Activated CD4-positive, alpha-beta T cell treated with anti-CD3 and anti-CD28 coated beads, Interleukin-2, amount 50 U/mL, for 4 hours (primary cell): Measurements from ENCODE around the gene BUB1B.
A peak's percentile ranks its signal among the peaks of the same experiment; 100 is the strongest.
"Not testable (repeated sequence)": the region's sequence is repeated elsewhere in the genome, so short reads cannot be mapped to it uniquely, and the experiment has no call there.

ENCODE experiments used
- DNase-seq, 2 experiments: peaks; one replicate each; pipeline ENCODE4 v3.0.0-alpha.2; 2020

Gene BUB1B

DNA sequence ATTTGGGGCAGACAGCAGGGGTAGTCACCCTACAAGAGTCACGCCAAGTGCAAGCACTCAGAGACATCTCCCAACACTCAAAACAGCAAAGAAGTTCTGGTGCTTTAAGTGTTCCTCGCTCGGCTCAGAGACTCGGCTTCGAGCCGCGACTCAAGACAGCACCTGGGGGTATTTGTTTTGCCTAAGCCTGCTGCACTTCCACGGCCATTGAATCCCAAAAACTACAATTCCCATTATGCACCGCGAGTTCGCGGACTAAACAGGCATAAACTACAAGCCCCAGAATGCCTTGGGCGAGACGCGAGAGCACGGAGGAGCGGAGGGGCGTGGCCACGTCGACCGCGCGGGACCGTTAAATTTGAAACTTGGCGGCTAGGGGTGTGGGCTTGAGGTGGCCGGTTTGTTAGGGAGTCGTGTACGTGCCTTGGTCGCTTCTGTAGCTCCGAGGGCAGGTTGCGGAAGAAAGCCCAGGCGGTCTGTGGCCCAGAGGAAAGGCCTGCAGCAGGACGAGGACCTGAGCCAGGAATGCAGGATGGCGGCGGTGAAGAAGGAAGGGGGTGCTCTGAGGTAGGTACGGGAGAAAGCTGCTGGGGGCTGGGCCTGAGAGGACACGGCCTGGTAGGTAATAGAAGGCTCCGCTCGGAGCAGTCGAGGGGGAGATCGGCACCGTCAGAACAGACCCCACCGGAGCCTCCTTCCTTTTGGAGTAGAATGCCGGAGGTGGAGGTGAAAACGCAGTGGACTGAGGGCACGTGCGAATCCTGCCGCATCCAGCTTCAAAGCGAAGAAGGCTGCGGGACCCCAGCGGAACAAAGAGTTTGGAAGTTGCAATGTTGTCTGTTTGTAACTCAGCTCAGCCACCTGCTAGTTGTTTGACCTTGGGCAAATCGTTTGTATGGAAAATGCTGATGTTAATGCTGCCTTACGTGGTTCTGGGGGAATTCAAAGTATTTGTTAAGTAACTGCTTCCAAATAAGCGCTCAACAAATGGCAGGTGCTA lies at the start of gene BUB1B:
Gene BUB1B (plus strand): TSS at position 381 of the 1,000 bp plus-strand sequence. CDS start 152 bp downstream, at position 533.
- peak; percentile 89 for DNase-seq

DNA sequence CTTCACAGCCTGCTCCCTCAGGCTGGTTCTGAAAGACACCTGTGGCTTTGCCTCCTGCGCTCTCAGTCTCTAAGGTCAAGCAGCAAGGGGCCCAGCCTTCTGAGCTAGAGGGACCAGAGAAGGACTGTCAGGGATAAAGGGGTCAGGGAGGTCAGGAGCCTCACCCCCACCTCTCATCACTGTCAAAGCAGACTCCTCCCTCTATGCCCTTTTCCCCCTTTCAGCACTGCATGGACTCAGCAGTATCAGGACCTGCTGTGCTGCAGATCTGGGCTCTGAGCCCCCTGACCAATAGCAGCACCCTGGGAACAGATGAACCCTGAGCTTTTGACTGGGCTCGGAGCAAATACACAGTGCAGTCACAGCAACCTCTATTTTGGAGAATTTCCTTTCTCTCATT lies 49.0 kb upstream of the BUB1B start:
- no peak for DNase-seq

DNA sequence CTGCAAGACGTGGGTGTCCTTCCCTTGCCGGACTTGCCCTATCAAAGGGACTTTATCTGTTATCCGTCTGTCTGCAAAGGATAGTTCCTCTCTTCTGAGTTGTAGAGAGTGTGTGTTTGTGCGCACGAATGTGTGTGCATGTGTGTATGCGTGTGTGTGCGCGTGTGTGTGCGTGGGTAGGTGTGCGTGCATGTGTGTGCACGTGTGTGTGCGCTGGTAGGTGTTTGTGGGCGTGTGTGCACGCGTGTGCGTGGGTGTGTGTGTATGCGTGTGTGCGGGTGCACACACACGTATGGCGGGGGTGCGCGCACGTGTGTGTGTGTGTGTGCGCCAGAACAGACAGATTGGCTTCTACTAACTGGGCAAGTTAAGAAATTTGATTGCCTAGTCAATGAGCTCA lies 48.1 kb upstream of the BUB1B start:
- no peak for DNase-seq

GRCh38 chr15:40114218-40114617 lies 46.7 kb upstream of the BUB1B start:
- no peak for DNase-seq

DNA sequence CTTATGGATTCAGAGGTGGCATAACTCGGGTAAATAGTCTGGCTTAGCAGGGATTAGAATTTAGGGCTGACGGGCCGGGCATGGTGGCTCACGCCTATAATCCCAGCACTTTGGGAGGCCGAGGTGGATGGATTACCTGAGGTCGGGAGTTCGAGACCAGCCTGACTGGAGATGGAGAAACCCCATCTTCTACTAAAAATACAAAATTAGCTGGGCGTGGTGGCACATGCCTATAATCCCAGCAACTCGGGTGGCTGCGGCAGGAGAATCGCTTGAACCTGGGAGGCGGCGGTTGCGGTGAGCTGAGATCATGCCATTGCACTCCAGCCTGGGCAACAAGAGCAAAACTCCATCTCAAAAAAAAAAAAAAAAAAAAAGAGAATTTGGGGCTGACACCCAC lies 45.8 kb upstream of the BUB1B start:
- DNase-seq = not testable (repeated sequence)

DNA sequence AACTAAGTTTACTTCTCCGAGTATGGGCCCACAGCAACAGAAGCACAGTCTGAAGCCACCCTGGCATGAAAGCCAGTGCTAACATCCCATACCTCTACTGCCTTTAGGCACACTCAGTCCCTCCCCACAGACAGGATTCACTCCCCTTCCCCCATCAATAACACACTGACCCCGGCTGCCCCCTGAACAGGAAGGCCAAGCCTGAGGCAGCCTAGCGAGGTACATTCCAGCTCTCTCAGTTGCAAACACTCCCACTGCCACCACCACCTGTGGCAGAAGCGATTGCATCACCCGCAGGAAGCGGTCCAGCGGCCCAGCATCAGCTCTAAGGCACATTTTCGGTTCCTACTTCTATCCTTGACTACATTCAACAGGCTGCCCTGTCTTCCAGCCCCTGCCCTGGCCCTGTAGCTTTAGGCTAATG lies 45.2 kb upstream of the BUB1B start:
- no peak for DNase-seq

DNA sequence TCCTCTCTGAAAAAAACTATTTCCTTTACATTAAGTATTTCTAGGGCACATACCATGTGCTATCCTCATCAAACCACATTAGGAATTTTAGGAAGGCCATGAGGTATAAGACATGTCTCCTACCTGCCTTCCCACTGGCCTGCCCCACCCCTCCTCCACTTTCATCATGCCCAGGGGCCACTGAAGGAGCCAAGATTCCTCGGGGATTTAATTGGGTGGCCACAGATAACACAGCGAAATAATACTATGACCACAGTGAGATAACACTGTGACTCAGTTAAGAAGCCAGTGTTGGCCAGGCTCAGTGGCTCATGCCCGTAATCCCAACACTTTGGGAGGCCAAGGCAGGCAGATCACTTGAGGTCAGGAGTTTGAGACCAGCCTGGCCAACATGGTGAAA lies 42.4 kb upstream of the BUB1B start:
- no peak for DNase-seq

DNA sequence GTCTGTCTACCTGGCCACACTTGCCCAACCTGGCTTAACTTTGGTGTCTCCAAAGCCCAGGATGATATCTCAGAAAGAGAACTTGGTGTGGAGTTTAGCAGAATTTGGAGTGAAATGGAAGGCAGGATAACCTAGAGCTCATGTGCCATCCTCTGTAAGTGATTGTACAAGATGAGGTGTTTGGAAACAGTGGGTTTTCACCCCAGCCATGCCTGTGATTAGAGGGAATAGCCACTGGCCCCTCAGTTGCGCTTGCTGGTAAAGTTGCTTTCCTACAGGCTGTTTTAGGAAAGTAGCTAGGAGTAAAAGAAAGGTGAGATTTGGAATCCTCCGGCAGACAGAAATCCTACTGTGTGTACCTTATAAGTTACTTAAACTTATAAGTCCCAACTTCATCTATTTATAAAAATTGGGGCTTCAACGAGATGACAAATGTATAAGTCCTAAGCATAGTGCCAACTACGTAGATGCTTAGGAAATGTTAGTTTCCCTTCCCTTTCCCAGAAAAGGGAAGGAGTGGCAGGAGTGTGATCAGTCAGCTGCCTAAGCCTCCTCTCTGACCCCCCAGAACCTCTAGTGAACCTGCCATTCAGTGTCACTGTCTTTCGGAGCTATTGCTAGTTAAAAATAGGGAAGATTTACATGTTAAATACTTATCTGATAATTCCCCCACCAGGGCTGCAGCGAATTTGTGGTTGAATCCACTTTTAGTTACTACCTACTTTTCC lies 38.8 kb upstream of the BUB1B start:
- no peak for DNase-seq

- DNase-seq = not testable (repeated sequence)
Measured at GRCh38 chr15:40122989-40123388, 37.9 kb upstream of the BUB1B start.

GRCh38 chr15:40123863-40124262 lies 37.0 kb upstream of the BUB1B start:
- DNase-seq = not testable (repeated sequence)

GRCh38 chr15:40124333-40124732 lies 36.5 kb upstream of the BUB1B start:
- DNase-seq = not testable (repeated sequence)

DNA sequence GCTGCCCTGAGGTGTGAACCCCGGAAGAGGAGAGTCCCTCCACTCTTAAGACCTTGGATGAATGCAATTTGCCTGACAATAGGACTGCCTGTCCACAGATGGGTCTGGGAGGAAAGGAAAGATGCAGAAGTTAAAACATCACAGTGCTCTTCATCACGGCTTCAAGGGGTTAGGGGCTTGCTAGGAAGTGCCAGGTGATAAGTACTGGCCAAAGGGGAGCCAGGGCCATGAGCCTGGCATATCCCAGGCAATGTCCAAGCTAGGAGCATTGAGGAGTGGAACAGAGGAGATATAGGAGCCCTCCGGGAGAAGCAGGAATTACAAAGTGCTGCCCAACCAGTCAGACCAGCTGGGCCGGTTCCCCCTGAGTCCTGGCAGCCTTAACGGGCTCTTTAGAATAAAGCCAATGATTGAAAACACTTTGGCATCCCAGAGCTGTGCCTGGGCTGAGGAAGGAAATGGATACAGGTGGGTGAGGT lies 36.0 kb upstream of the BUB1B start:
- not testable (repeated sequence) for DNase-seq

GRCh38 chr15:40125950-40126349 lies 34.9 kb upstream of the BUB1B start:
- DNase-seq = no peak

DNA sequence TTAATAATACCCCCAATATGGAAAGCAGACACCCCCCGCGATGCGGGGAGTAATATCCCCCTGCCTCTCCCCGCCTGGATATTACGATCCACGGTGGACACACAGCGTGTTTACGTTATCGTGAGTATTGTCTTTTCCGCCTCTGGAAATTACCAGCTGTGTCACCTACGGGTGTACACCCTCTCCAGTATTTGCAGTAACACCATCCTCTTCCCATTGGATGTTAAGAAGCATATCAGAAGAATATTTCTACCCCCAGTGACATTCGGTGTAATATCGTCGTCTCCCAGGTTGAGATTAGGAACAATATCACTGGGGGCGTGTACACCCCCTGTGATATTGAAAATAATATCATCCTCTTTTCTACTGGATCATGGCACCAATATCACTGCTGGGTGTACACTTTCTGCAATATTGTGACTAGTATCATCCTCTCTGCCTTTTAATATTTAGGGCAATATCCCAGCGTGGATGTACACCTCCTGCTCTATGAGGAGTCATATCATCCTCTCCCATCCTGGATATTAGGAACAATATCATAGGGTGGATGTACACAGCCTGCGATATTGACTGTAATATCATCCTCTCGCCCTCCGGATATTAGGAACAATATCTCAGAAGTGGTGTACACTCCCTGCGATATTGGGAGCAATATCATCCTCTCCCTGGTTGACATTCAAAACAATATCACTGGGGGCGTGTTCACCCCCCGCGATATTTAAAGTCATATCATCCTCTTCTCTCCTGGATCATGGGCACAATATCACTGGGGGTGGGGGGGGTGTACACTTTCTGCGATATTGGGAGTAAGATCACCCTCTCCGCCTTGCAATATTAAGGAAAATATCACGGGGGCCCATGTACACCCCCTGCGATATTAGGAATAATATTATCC lies 31.9 kb upstream of the BUB1B start:
- DNase-seq = no peak

DNA sequence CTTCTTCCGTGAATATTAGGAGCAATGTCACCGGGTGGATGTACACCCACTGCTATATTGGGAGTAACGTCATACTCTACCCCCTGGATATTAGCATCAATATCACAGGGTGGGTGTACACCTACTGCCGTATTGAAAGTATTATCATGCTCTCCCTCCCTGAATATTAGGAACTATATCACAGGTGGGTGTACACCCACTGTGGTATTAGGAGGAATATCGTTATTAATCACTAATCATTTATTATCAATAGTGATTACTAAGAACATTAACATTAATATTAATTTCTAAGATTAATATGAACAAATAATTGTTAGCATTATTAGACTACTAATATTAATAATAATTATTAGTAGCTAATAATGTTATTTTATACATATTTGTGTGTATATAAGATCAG lies 30.8 kb upstream of the BUB1B start:
- DNase-seq = no peak

DNA sequence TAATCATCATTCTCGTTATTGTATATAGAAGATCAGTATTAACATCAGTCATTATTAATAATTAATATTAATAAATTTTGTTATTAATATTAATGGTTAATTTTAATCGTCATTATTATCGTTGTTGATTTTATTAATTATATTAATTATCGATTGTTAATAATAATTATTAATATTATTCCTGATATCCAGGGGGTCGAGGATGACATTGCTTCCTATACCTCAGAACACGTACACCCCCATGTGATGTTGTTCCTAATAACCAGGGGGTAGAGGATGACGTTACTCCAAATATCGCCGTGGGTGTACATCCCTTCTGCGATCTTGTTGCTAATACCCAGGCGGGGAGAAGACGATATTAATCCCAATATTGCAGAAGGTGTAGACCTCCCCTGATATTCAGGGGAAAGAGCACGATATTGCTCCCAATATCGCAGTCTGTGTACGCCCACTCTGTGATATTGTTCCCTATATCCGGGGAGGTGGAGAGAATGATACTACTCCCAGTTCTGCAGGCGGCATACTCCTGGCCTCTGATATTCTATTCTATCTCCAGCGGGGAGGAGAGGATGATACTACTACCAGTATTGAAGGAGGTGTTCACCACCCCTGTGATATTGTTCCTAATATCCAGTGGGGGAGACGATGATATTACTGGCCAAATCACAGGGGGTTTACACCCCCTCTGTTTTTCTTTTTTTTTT lies 29.9 kb upstream of the BUB1B start:
- DNase-seq = no peak

DNA sequence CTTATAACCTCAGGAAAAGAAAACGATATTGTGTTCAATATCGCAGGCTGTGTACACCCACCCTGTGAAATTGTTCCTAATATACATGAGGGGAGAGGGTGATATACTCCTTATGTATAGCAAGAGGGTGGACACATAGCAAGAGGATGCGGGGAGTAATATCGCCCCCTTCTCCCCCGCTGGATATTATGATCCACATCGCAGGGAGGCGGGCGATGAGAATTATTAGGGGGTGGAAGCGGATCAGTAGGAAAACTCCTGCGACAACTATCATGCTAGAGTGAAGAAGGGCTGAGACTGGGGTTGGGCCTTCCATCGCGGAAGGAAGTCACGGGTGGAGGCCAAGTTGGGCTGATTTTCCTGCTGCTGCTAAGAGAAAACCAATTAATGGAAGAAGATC lies 27.3 kb upstream of the BUB1B start:
- no peak for DNase-seq

DNA sequence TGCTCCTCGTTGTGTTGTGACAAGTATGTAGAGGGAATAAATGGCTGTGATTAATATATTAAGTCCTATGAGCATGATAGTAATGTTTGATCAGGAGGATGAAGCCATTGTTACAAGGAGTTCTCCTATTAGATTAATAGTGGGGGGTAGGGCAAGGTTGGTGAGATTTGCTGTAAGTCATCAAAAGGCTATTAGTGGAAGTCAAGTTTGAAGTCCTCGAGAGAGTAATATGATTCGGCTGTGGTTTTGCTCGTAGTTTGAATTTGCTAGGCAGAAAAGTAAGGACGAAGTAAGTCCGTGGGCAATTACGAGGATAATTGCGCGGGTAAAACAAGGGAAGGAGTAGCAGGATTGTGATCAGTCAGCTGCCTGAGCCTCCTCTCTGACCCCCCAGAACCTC lies 26.0 kb upstream of the BUB1B start:
- DNase-seq = no peak

DNA sequence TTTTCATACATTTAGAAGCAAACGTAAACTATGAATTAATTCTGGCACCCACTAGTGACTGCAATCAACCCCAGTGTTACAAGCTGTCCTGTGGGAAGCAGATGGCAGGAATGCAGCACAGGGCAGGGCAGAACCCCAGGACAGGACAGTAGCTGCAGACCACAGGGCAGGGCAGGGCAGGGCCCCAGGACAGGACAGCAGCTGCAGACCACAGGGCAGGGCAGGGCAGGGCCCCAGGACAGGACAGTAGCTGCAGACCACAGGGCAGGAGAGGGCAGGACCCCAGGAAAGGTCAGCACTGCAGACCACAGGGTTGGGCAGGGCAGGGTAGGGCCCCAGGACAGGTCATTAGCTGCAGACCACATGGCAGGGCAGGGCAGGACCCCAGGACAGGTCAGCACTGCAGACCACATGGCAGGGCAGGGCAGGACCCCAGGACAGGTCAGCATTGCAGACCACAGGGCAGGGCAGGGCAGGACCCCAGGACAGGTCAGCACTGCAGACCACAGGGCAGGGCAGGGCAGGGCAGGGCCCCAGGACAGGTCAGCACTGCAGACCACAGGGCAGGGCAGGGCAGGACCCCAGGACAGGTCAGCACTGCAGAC lies 24.9 kb upstream of the BUB1B start:
- not testable (repeated sequence) for DNase-seq

DNA sequence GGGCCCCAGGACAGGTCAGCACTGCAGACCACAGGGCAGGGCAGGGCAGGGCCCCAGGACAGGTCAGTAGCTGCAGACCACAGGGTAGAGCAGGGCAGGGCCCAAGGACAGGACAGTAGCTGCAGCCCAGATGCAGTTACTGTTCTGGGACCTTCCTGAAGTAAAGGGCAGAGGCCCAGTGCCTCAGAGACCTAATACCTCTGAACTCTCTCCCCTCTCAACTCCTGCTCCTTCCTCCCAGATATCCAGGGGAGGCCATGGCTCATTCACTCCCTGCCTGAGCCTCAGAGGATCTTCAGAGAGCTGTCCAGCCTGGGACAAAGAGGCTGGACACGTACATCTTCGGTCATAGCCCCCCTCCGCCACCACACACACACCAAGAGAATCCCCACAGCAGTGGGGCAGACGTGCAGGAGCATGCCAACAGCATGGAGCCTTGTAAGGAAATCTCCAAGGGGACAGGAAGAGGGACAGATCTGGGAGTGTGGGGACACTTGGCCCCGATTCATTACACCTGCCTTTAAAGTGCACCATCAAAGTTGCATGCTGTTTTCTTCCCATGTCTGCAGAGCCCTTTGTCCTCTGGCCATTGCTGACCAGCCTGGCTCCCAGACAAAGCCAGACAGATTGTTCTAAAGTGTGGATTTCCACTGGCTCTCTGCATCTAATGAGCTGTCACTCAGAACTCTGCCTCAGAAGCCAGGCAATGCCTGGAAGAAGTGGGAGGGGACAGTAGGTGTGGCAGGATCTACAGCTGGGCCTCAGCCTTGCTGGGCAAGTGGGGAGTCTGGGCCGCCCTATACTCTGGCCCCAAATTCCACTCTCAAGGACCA lies 24.2 kb upstream of the BUB1B start:
- DNase-seq = no peak
